GM18499 (cell line): ENCODE results near the gene ARIH1.
"Not testable (repeated sequence)": the region's sequence is repeated elsewhere in the genome, so short reads cannot be mapped to it uniquely, and the experiment has no call there.

ENCODE experiments used
- ATAC-seq: cut with Tn5 transposase; IDR thresholded peaks from one replicate; pipeline ENCODE4 v1.9.1; 2021; ENCODE audit warnings: moderate number of reproducible peaks; ENCODE audit not compliant: insufficient read depth, unreplicated experiment

The ARIH1 gene

GRCh38 chr15:72591361-72591760, 117.2 kb downstream of the ARIH1 start:
- no peak for ATAC-seq

GRCh38 chr15:72592097-72592496, 118.0 kb downstream of the ARIH1 start:
- no peak for ATAC-seq

DNA sequence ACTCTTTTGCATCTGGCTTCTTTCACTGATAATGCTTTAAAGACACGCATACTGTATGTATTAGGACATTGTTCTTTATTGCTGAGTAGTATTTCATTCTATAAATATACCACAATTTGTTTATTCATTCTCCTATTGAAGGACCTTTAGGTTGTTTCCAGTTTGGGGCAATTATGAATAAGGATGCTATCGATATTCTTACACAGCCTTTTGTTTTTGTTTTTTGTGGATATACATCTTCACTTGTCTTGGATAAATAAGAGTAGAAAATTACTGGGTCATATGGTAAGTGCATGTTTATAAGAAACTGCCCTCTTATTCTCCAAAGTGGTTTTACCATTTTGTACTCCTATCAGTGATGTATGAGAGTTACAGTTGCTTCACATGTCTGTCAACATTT, 118.5 kb downstream of the ARIH1 start:
- ATAC-seq = no peak

DNA sequence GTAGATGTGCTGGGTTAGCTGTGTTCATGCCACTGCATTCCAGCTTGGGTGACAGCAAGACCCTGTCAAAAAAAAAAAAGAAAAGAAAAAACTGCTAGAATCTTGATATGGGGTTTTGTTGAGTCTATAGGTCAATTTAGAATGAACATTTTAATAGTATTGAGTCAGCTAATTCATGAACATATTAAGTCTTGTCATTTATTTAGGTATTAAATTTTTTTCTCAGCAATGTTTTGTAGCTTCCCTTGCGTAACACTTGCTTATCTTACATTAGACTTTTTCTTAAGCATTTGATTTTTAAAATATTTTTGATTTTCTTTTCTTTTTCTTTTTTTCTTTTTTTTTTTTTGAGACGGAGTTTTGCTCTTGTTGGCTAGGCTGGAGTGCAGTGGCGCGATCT, 119.7 kb downstream of the ARIH1 start:
- ATAC-seq = no peak

DNA sequence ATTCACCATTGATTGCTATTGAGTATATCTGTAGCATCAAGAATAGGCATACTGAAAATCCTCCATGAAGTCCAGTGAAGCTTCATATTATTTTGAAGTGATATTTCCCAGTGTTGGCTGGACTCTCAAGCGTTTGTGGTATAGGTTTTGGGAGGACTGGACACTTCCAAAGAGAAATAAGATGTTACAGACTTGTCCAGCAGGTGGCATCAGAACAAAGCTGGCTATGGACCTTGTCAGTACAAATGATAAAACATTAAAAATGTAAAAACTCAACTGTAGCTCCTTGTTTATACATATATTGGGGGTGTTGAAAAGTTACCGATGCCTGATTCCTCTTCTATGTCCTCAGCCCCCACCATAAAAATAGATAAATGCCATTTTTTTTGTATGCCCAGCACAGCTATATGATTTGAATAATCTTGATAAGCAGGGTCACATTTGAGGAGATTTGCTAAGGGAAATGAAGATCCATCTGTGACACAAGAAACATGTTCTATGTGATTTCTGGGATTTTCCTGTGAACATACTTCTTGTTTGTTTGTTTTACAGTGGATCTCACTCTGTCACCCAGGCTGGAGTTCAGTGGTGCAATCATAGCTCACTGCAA, 125.8 kb downstream of the ARIH1 start:
- ATAC-seq = no peak

- no peak for ATAC-seq
Measured at GRCh38 chr15:72604794-72605193, 130.7 kb downstream of the ARIH1 start.

DNA sequence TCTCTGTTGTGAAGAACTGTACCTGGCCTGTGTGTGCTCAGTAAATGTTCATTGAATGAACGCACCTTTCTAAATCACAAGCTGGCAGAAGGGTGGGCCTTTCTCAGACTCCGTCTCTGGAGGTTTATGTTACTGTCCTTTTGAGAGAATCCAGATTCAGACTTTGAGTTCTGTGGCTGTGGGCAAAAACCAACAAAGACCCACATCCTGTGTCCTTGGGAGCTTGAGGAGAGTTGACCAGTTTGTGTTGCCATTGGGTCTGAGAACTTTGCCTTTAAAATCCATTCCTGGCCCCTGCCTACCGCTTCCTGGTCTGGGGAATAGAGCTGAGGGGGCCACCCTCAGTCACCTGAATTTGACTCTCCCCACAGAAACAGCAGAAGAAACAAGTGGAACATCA, 134.0 kb downstream of the ARIH1 start:
- not testable (repeated sequence) for ATAC-seq

DNA sequence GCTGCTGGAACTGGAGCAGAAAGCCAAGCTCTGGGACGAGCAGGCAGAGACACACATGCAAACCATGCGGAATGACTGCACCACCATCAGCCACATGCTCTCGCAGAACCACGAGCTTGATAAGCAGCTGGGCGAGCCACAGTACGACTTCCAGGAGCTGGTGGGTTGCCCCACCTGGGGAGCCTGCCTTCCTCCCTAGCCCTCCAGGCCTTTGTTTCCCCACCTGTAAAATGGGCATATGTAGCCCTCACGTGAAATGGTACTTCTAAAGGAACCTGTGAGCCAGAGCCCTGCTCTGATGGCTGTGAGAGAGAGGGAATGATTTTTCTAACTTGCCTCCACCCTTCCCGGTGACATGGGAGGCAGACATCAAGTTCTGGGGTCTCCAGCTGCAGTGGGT, 135.7 kb downstream of the ARIH1 start:
- no peak for ATAC-seq

DNA sequence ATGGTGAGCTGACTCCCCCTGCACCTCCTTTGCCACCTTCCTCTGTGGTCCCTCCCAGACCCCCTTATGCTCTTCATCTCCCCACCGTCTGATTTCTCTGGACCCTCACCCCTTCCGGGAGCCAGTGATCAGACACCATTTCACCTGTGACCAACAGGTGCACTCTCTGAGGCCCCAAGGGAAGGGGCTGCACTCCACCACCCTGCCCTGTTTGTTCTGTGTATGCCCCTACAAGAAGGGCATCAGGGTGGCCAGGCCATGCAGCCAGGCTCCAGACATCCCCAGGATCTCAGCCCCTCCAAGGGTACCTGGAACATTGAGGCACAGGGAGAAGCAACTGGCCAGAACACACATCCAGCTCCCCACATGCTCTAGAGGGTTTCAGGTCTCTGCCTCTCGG, 138.2 kb downstream of the ARIH1 start:
- ATAC-seq = not testable (repeated sequence)

GRCh38 chr15:72614810-72615532, 140.8 kb downstream of the ARIH1 start:
- ATAC-seq = no peak

- ATAC-seq = not testable (repeated sequence)
Measured at GRCh38 chr15:72615533-72616233, 141.6 kb downstream of the ARIH1 start.

- no peak for ATAC-seq
Measured at GRCh38 chr15:72616491-72617210, 142.5 kb downstream of the ARIH1 start.

DNA sequence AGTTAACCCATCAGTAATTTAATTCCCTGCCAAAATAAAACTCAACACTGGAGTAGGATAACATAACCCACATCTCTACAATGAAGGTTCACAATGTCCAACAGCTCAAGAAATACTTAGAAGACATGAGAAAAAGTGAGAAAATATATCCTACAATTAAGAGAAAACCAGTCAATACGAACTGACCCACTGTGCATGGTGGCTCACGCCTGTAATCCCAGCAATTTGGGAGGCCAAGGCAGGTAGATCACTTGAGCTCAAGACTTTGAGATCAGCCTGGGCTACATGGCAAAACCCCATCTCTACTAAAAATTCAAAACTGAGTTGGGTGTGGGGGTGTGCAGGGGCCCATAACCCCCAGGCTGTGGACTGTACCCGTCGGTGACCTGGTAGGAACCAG, 149.7 kb downstream of the ARIH1 start:
- ATAC-seq = not testable (repeated sequence)

DNA sequence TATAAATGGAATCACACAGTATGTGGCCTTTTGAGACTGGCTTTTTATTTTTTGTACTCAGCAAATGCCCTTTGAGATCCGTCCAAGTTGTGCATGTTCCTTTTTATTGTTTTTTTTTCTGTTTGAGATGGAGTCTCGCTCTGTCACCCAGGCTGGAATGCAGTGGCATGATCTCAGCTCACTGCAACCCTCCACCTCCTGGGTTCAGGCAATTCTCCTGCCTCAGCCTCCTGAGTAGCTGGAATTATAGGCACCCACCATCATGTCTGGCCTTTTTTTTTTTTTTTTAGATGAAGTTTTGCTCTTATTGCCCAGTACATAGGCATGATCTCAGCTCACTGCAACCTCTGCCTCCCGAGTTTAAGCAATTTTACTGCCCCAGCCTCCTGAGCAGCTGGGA, 152.0 kb downstream of the ARIH1 start:
- ATAC-seq = not testable (repeated sequence)

- not testable (repeated sequence) for ATAC-seq
Measured at GRCh38 chr15:72628249-72629067, 154.3 kb downstream of the ARIH1 start.

DNA sequence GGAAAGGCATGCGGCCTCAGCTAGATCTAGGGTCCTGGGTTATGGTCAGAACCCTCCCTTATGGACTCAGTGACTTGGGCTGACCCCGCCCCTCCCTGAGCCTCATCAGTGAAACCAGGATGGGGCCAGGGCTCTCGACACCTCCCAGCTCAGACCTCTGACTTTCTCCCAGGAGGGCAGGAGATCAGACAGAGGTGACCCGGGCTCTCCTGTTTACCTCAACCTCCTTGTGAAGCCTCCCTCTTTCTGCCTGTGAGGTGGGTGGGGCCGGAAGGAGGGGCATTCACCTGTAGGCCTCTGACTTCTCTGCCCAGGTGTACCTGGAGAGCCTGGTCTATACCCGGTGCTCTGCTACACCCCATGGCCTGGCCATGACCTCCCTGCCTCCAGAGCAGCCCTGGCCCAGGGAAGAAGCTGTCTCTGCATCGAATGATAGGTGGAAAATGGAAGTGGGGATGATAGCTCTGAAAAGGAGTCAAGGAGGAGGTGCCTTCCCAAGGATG, 155.0 kb downstream of the ARIH1 start:
- not testable (repeated sequence) for ATAC-seq

GRCh38 chr15:72636519-72637282, 162.6 kb downstream of the ARIH1 start:
- ATAC-seq = not testable (repeated sequence)

DNA sequence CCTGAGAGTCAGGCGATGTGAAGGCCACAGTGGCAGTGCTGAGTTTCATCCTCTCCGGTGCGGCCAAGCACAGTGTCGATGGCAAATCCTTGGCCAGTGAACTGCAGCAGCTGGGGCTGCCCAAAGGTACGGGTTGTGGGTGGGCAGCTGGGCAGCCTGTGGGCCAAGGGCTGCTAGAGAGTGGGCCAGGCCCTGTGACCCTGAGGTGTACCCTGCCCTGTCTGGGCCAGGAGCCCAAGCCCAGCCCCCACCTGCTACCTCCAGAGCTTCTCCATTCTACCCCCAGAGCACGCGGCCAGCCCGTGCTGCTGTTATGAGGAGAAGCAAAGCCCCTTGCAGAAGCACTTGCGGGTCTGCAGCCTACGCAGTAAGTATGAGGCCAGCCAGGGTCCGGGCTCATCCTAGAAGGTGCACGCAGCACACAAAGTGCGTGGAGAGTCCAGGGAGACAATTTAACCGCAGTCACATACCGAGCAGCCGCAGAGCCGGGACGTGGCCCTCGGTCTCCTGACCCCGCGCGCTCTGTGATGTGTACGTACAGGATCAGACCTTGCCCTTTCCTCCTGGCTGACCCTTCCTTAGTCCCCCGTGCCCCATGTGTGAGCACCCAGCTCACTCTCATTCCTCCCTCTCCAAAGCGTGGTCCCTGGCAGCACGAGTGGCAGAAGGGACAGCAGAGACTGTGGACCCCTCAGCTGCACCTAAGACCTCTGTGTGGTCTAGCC, 165.8 kb downstream of the ARIH1 start:
- not testable (repeated sequence) for ATAC-seq
